HG03378 (cell line): ENCODE data around the gene HES6.

ENCODE experiments used
- ATAC-seq: cut with Tn5 transposase; IDR thresholded peaks from one replicate; pipeline ENCODE4 v1.9.1; 2021; ENCODE audit warnings: mild to moderate bottlenecking, moderate library complexity; ENCODE audit not compliant: unreplicated experiment

Gene HES6

DNA sequence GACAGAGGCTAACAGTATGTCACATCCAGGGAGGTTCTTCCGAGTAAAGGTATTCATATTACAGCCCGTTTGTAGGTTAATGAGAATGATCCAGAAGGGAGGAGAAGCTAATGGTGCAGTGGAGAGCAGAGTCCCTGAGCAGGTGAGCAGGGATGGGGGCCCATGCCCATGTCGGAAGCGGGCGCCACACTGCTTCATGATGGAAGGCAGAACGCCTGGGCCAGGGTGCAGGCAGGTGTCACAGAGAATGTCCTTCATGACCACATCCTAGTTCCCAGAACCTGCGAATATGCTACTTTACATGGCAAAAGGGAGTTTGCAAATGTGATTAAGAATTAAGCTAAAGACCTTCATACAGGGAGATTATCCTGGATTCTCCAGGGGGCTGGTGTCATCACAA is 4.0 kb downstream of the HES6 start:
- no peak for ATAC-seq

DNA sequence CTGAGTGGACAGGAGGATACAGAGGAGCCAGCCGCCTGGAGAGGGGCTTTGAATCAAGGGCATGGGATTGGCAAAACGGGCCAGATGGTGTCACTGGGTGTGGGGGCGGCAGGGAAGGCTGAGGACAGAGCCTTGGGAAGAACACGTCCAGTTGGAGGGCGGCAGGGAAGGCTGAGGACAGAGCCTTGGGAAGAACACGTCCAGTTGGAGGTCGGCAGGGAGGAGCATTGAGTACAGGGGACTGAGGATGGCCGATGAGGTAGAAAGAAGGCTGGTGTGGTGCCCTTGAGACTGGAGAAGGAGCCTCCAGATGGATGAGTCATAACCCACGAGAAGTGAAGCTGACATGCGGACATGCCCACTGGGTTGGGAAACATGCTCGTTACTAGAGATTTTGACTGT is 4.5 kb downstream of the HES6 start:
- no peak for ATAC-seq

GRCh38 chr2:238233625-238234024 is 6.2 kb downstream of the HES6 start:
- ATAC-seq: no peak

DNA sequence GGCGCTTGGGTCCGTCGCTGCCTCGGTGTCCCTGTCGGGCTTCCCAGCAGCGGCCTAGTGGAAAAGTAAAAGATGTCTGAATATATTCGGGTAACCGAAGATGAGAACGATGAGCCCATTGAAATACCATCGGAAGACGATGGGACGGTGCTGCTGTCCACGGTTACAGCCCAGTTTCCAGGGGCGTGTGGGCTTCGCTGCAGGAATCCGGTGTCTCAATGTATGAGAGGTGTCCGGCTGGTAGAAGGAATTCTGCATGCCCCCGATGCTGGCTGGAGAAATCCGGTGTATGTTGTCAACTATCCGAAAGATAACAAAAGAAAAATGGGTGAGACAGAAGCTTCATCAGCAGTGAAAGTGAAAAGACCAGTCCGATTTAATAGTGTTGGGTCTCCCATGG is 8.0 kb downstream of the HES6 start:
- no peak for ATAC-seq

- no peak for ATAC-seq
Measured at GRCh38 chr2:238231251-238231793, 8.5 kb downstream of the HES6 start.

GRCh38 chr2:238230699-238231098 is 9.1 kb downstream of the HES6 start:
- ATAC-seq: no peak

- no peak for ATAC-seq
Measured at GRCh38 chr2:238228700-238229099, 11.1 kb downstream of the HES6 start.

DNA sequence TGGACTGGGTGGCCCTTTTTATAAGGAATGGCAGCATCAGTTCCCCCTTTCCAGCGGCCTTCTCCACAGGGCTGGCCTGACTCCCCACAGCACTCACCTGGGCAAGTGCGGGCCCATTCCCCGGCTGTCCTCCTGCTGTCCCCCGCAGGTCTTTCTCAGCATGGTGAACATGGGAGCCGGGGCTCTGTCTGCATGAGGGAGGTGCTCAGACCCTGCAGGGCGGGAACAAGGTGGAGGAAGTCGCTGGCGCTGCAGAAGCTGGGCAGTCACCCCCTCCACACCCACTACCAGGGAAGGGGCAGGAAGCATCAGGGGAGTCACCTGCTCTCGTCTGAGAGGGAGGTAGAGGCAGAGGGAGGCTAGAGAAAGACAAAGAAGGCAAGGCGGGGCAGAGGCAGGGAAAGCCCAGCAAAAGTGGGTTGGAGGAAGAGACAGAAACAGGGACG is 12.2 kb downstream of the HES6 start:
- ATAC-seq: no peak

GRCh38 chr2:238226698-238227586 is 12.9 kb downstream of the HES6 start:
- no peak for ATAC-seq

DNA sequence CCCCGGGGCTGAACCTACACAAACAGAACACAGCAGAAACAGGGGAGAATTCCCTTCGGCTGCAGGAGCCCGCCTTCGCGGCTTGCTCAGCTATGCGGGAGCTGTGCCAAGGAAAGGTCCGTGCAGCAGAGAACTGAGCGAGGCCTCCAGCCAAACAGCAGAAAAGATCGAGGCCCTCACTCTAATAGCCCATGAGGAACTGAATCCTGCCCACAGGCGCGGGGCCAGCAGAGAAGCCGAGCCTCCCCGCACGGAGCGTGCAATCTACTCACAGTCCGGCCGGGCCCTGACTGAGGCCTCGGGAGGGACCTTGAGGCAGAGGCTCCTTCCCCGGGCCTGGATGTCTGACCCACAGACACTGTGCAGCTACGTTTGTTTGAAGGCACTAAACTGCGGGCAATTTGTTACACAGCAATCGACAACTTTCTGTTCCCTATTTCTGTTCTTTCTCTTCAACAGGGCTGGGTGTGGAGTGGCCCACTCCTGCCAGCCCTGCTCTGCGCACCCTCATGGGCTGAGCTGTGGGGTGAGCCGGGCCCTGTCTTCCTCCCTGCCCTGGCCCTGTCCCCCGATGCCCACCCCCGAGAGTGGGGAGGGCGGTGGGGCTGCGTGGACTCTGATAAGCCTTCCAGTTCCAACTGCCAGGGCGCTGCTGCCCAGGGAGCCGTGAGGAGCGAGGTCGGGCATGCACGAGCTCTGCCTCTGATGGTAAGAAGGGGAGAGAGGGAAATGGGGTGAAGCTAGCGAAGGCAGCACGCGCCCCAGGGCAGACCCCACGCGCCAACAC is 13.7 kb downstream of the HES6 start:
- ATAC-seq: no peak

- ATAC-seq: no peak
Measured at GRCh38 chr2:238225121-238225520, 14.7 kb downstream of the HES6 start.

GRCh38 chr2:238224356-238225035 is 15.3 kb downstream of the HES6 start:
- no peak for ATAC-seq

- ATAC-seq: no peak
Measured at GRCh38 chr2:238220892-238221521, 18.8 kb downstream of the HES6 start.

DNA sequence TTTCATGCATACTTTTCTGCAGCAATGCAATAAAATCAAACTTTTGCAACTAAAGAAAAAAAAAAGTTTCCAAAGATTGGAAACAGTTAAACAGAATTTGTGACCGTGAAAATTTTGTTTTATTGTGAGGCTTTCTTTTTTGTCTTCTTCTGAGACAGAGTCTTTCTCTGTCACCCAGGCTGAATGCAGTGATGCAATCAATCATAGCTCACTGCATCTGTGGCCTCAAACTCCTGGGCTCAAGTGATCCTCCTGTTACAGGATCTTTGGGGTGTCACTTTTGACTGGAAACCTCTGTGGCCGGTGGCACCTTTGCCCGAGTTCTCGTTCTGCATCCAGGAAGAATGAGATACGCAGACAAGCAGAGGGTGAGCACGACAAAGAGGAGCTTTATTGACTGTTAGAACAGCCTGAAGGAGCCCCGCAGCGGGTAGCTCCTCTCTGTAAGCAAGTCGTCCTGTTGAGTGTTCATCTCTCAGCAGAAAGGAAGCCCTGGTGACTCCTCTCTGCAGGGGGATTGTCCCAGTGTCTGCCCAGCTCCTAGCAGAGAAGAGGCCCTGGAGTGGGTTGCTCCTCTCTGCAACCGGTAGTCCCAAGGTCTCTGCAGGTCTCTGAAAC is 19.5 kb downstream of the HES6 start:
- no peak for ATAC-seq

- no peak for ATAC-seq
Measured at GRCh38 chr2:238216651-238217184, 23.1 kb downstream of the HES6 start.

DNA sequence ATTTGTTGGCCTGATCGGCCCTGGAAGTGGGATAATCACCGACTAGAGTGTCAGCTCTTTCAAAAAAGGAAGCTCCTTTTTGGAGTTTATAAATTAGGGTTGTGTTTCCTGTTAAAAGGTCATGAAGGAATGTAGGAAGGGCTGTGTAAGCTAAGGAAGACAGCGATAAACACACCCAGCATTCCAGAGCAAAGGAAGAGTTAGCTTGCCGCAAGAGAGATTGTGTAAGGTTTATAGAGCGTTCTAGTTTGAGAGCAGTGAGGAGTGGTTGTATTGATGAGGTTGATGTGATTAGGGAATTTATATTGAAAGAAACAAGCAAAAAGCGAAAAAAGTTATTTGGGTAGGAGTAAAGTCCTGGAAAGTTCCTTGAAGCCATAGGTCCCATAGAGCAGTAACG is 32.8 kb downstream of the HES6 start:
- no peak for ATAC-seq

DNA sequence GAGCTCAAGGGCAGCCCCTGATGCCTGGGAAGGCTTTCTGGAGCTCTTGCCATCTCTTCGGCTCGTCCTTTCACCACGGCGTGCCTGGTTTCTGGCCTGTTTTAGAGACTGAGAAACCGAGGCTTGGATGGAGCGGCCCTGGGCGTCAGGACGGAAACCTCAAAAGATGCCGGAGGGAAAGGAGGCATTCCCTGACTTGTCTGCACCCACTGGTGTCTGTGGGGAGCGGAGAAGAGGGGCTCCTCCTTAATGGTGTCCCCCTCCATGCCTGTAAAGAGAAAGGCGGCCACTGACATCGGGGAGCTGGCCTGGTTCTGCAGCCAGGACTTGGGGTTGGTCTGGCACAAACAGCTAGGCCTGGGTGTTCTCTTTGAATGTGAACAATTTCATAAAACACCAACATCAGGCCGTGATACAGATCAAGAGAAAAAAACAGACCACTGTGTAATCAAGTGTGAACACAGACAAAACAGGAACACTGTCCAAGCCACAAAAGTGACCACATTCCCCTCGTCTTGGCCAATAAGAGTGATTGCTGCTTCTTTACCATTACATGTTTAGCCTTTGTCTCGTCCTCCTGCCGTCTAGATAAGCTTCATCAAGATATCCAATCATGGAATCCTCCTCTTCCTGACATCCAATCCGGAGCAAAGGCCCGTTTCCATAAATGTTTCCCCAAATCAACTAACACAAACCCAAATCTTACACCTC is 35.7 kb downstream of the HES6 start:
- no peak for ATAC-seq

- peak; percentile 75 for ATAC-seq
Measured at GRCh38 chr2:238203094-238203972, 36.5 kb downstream of the HES6 start, which contains the start of gene ILKAP. Gene ILKAP (minus strand): TSS chr2:238203695. CDS start chr2:238203553, 142 bp downstream.
